Epithelial cell of alveolus of lung (primary cell): ENCODE measurements around the gene RNU2-1. TPM values are rescaled to one million over a fixed set of nuclear protein-coding genes. Genes with fewer than 3 reads are reported as not detected.

Source experiments
- total RNA-seq: library from RNA; depleted of rRNA; stranded (reverse); fragments of >200 nt; gene quantifications from 2 replicates; pipeline ENCODE4 v1.2.1, GENCODE V29; 2015

RNU2-1 gene
- not detected in 2 replicates for total RNA-seq

GRCh38 chr17:43233877-43234276 lies at the start of gene RNU2-1:
TSS of gene RNU2-1 (minus strand) at chr17:43233977.

GRCh38 chr17:43228020-43228782 lies 5.6 kb downstream of the RNU2-1 start, which contains the start of gene CCDC200:
TSS of gene CCDC200 (minus strand) at chr17:43228623. CDS start at chr17:43228554, 69 bp downstream.

GRCh38 chr17:43211480-43212402 lies 22.0 kb downstream of the RNU2-1 start, which contains the start of gene TMEM106A:
TSS of gene TMEM106A (plus strand) at chr17:43211875. CDS start at chr17:43213042, 1,167 bp downstream.

Other genes starting within 250 kb of the RNU2-1 start
- gene RPL27, start 235.6 kb downstream of the RNU2-1 start, total RNA-seq, result 1,977 and 2,082 TPM in 2 replicates
- gene IFI35, start 227.2 kb downstream of the RNU2-1 start, total RNA-seq, result 15.1 and 42.8 TPM in 2 replicates
- gene VAT1, start 211.6 kb downstream of the RNU2-1 start, total RNA-seq, result 87.4 and 267 TPM in 2 replicates
- gene RND2, start 208.7 kb downstream of the RNU2-1 start, total RNA-seq, result 0.65 and 0.80 TPM in 2 replicates
- 8.0 and 12.9 TPM in 2 replicates for gene BRCA1, start 108.6 kb downstream of the RNU2-1 start, total RNA-seq
- 58.8 and 106 TPM in 2 replicates for gene NBR1, start 62.8 kb downstream of the RNU2-1 start, total RNA-seq
- gene TMEM106A, start 22.1 kb downstream of the RNU2-1 start, total RNA-seq, result 2.8 and 5.6 TPM in 2 replicates
- not detected in 2 replicates for gene CCDC200, start 5.4 kb downstream of the RNU2-1 start, total RNA-seq
- gene ARL4D, start 165.0 kb upstream of the RNU2-1 start, total RNA-seq, result 3.5 and 9.3 TPM in 2 replicates
- gene DHX8, start 250.0 kb upstream of the RNU2-1 start, total RNA-seq, result 30.7 and 33.6 TPM in 2 replicates